DND-41 (cell line): Measurements from ENCODE around the gene S1PR2.

ENCODE experiments used
- ATAC-seq: fragments of 200-7000 bp; cut with Tn5 transposase; 3 replicates; pipeline ENCODE4 v1.9.1; 2021; ENCODE audit warnings: low read depth; ENCODE audit not compliant: insufficient read depth
- DNase-seq: peaks from one replicate; pipeline ENCODE4 v3.0.0-alpha.2; 2020
- H2AFZ ChIP-seq: 2 replicates; pipeline ENCODE4 v1.6.0; 2012; ENCODE audit warnings: low read depth, low read length
- H3K27ac ChIP-seq: 2 replicates; pipeline ENCODE4 v1.5.1; 2012; ENCODE audit warnings: low read length, inconsistent platforms
- H3K27me3 ChIP-seq: fragments of 200-600 bp; sonication (generic); 2 replicates; pipeline ENCODE4 v1.6.0; 2012; ENCODE audit warnings: low read length, mild to moderate bottlenecking, inconsistent platforms; ENCODE audit not compliant: insufficient read depth, poor library complexity
- H3K36me3 ChIP-seq: 2 replicates; pipeline ENCODE4 v1.5.1; 2012; ENCODE audit warnings: low read length, inconsistent platforms; ENCODE audit not compliant: insufficient read depth
- H3K4me1 ChIP-seq: 2 replicates; pipeline ENCODE4 v1.5.1; 2012; ENCODE audit warnings: mild to moderate bottlenecking, low read length; ENCODE audit not compliant: insufficient read depth
- H3K4me2 ChIP-seq: 2 replicates; pipeline ENCODE4 v1.6.0; 2012; ENCODE audit warnings: mild to moderate bottlenecking, moderate library complexity, low read length, inconsistent platforms; ENCODE audit not compliant: insufficient read depth
- H3K4me3 ChIP-seq, 2 experiments: fragments of 200-600 bp in 1 of 2; shearing (Covaris generic) in 1 of 2; 2 replicates each; pipeline ENCODE4 v1.5.1; 2012 to 2016; ENCODE audit warnings: inconsistent platforms in 2 of 2, low read length in 2 of 2, mild to moderate bottlenecking in 2 of 2, low read depth in 1 of 2, moderate library complexity in 1 of 2
- H3K79me2 ChIP-seq: 2 replicates; pipeline ENCODE4 v1.6.0; 2012; ENCODE audit warnings: low read length, inconsistent platforms; ENCODE audit not compliant: insufficient read depth
- H3K9ac ChIP-seq: 2 replicates; pipeline ENCODE4 v1.6.0; 2012; ENCODE audit warnings: low read depth, mild to moderate bottlenecking, inconsistent platforms, low read length, moderate library complexity
- H3K9me3 ChIP-seq: 2 replicates; pipeline ENCODE4 v1.5.1; 2012; ENCODE audit warnings: low read length, moderate library complexity, mild to moderate bottlenecking, inconsistent platforms; ENCODE audit not compliant: insufficient read depth, severe bottlenecking
- H4K20me1 ChIP-seq: 2 replicates; pipeline ENCODE4 v1.6.0; 2012; ENCODE audit warnings: low read length; ENCODE audit not compliant: insufficient read depth
- EZH2 ChIP-seq: IDR thresholded peaks from 3 replicates; pipeline ENCODE4 v1.6.1; 2012; ENCODE audit warnings: borderline replicate concordance, low read depth, mild to moderate bottlenecking, moderate library complexity, low read length, inconsistent platforms; ENCODE audit not compliant: severe bottlenecking
- TF ChIP-seq, protein P1 (sequence below): IDR thresholded peaks from 2 replicates; pipeline ENCODE4 v1.5.1; 2012; ENCODE audit warnings: borderline replicate concordance, low read length, moderate library complexity, mild to moderate bottlenecking; ENCODE audit not compliant: poor library complexity, severe bottlenecking; ENCODE audit errors: extremely low read depth

Gene S1PR2

DNA sequence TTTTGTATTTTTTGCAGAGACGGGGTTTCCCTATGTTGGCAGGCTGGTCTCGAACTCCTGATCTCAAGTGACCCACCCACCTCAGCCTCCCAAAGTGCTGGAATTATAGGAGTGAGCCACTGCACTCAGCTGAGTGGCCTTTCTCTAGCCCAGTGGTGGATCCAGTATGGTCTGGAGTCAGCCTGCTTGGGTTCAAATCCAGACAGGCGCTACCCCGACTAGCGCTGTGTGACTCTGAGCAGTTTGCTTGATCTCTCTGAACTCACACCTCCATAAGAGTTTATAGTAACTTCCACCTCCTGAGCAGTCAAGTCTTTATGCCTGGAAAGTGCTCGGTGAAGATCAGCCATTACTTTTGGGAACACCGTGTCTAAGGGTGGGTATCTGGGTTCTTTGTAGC is 10.4 kb downstream of the S1PR2 start:
- Histone ChIP-seq H4K20me1 (no peaks in the 10 kb centered on the region; the same call in 1 of the 2 replicates), H3K4me2 (no peak overlapping the region), H3K4me1 (no peaks in the 10 kb centered on the region), H3K4me3 (no peak overlapping the region), H3K27ac (no peak overlapping the region), H3K27me3 (no peaks in the 10 kb centered on the region), H3K36me3 (no peaks in the 10 kb centered on the region), H3K9me3 (no peaks in the 10 kb centered on the region), H3K79me2 (no peaks in the 10 kb centered on the region), H3K9ac (no peak overlapping the region), H2AFZ (no peak overlapping the region)
- DNase-seq (no peak), ATAC-seq (no peak)
- TF ChIP-seq, protein P1, sequence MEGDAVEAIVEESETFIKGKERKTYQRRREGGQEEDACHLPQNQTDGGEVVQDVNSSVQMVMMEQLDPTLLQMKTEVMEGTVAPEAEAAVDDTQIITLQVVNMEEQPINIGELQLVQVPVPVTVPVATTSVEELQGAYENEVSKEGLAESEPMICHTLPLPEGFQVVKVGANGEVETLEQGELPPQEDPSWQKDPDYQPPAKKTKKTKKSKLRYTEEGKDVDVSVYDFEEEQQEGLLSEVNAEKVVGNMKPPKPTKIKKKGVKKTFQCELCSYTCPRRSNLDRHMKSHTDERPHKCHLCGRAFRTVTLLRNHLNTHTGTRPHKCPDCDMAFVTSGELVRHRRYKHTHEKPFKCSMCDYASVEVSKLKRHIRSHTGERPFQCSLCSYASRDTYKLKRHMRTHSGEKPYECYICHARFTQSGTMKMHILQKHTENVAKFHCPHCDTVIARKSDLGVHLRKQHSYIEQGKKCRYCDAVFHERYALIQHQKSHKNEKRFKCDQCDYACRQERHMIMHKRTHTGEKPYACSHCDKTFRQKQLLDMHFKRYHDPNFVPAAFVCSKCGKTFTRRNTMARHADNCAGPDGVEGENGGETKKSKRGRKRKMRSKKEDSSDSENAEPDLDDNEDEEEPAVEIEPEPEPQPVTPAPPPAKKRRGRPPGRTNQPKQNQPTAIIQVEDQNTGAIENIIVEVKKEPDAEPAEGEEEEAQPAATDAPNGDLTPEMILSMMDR: no peak
- TF ChIP-seq EZH2: no peak

DNA sequence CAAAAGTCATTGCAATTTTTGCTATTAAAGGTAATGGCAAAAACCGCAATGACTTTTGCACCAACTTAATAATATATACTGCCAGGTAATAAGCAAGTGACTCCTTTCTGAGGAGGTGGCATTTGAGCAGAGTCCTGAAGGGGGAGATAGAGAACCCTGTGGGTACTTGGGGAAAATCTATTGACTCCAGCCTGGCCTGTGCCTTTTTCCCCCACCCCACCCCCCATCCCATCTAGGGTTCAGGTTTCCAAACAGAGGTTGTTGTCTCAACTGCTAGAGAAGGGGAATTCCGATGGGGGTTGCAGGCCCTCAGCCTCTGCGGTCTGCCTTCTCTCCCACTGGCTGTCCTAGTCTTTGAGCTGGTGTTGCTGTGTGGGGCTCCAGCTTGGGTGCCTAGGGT is 11.5 kb downstream of the S1PR2 start:
- Histone ChIP-seq H3K4me3 (no peak overlapping the region), H3K4me1 (no peaks in the 10 kb centered on the region), H3K79me2 (no peaks in the 10 kb centered on the region), H3K9me3 (no peaks in the 10 kb centered on the region), H3K27me3 (no peaks in the 10 kb centered on the region), H3K9ac (no peak overlapping the region), H3K27ac (no peak overlapping the region), H2AFZ (no peak overlapping the region), H4K20me1 (no peaks in the 10 kb centered on the region; the same call in 1 of the 2 replicates), H3K36me3 (no peaks in the 10 kb centered on the region), H3K4me2 (no peak overlapping the region)
- ATAC-seq: no peak
- TF ChIP-seq EZH2: no peak
- TF ChIP-seq, protein P1: peak; percentile 28
- DNase-seq: no peak

DNA sequence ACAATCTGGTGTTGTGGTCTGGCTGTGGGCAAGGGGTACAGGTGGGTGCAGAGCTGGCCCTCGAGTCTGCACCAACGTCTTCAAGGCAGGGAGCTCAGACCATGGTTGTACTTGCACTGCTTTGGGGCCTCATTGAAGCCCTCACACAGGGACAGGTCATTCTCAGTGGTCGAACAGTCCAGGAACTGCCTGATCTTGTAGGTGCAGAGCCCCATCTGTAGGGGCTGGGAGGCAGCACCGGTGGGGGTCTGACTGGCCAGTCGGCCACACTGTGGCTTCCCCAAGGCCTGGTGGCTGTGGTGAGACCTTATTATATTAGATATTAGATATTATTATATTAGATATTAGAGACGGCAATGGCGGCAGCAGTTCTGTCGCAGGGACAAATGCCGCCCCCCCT is 14.0 kb downstream of the S1PR2 start:
- no peaks in the 10 kb centered on the region for H3K4me1 ChIP-seq
- no peak overlapping the region for H3K27ac ChIP-seq
- no peak for ATAC-seq
- no peak overlapping the region for H3K4me3 ChIP-seq
- no peak overlapping the region for H3K4me2 ChIP-seq
- TF ChIP-seq, protein P1: no peak
- no peak for TF ChIP-seq EZH2
- no peak overlapping the region for H2AFZ ChIP-seq
- no peaks in the 10 kb centered on the region for H3K36me3 ChIP-seq
- DNase-seq: no peak
- no peaks in the 10 kb centered on the region for H3K79me2 ChIP-seq
- no peaks in the 10 kb centered on the region for H3K9me3 ChIP-seq
- H3K9ac ChIP-seq: no peak overlapping the region
- H3K27me3 ChIP-seq: no peaks in the 10 kb centered on the region
- H4K20me1 ChIP-seq: no peaks in the 10 kb centered on the region

DNA sequence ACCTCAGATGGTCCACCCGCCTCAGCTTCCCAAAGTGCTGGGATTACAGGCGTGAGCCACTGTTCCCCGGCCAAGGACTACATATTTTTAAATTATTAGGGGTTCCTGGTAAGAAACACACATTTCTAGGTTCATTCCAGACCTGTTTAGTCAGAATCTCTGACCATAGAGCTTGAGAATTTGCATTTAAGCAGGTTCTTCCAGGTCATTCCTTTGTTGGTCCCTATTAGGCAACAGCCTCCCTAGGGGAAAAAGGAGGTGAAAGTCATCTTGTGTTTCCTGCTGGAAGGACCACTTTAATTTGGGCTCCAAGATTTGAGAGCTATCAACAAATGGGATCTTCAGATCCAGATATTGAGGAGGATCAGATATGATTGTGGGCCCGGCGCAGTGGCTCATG is 16.3 kb downstream of the S1PR2 start:
- no peak overlapping the region for H3K4me2 ChIP-seq
- H3K79me2 ChIP-seq: no peaks in the 10 kb centered on the region
- no peak overlapping the region for H2AFZ ChIP-seq
- TF ChIP-seq EZH2: no peak
- TF ChIP-seq, protein P1: no peak
- DNase-seq (no peak), ATAC-seq (no peak)
- H3K9ac ChIP-seq: no peak overlapping the region
- no peaks in the 10 kb centered on the region for H3K9me3 ChIP-seq
- H3K27ac ChIP-seq: no peak overlapping the region
- H4K20me1 ChIP-seq: no peaks in the 10 kb centered on the region
- no peaks in the 10 kb centered on the region for H3K4me1 ChIP-seq
- H3K27me3 ChIP-seq: no peaks in the 10 kb centered on the region
- no peaks in the 10 kb centered on the region for H3K36me3 ChIP-seq
- no peak overlapping the region for H3K4me3 ChIP-seq
